ENCODE measurements around the gene NPL.

Gene NPL

DNA sequence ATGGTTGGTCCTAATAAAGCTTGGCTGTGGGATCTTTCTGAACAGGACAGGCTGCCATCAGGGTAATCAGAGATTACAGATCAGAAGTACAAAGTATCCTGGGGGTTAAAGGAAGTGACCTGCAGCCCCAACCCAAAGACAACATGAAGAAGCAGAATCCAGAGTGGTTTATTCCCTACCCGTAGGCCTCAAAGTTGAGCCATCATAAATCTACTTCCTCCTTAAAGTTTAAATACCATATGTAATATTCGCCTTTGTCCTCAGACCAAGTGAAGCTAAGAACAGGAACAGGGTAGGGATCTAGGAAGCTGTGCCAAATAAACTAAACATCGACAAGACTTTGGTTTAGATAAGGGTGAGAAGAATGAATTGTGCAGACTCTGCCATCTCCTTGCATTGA lies 33.6 kb downstream of the NPL start:
- no peak for DNase-seq

DNA sequence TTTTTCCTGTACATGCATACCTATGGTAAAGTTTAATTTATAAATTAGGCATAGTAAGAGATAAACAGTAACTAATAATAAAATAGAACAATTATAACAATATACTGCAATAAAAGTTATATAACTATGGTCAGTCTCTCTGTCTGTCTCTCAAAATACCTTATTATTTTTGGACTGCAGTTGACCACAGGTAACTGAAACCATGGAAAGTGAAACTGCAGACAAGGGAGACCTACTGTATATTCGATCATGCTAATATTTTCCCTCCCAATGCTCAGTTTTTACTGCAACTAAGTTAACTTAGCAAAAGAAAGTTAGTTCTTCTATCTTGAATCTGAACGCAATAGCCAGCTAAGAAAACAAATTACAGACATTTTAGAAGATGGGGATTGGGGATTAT lies 37.3 kb downstream of the NPL start:
- no peak for DNase-seq

DNA sequence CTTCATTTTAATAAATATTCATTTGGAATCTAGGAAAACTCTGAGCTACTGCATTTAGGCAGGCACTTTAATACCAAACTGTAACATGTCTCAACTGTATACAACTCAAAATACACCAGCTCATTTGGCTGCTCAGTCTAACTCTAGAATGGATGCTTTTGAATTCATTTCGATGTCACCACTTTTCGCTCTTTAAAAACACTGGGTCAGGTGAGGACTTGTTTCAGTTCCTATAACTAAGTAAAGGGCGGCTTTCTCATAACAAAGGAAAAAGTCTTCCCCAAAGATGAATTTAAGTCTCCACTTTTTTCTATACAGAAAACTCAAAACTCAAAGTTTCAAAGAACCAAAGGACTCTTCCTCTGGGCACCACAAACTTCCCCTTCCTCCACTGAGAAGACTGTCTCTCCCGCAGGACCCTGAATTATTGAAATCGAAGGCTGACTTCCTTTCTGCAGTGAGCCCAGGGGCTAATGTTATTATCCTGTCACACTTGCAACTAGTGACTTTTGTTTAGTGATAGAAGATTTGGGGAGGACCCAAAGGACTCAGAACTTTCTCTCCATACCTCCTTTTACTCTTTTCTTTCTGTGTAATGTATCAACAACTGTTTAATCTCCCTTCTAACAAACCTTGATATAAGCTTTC lies 39.8 kb downstream of the NPL start:
- no peak for DNase-seq

GRCh38 chr1:182833271-182833670 lies 43.7 kb downstream of the NPL start:
- no peak for DNase-seq

DNA sequence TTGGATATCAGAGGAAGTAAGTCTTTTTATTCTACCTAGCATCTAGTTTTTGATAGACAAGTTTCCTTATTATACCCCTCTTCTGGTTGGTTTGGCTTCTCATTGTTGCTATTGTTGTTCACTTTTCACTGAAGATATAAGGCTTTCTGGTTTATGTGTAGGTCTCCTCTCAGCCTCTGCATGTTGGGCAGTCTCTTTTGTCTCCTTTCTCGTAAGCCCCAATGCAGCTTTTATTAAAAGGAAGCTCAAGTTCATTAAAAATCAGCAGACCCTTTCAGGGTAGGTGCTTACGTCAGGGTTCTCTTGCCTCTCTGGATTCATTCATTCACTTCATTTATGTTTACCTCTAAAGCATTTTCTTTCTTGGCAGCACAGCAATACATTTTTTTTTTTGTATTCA lies 44.8 kb downstream of the NPL start:
- DNase-seq = no peak

DNA sequence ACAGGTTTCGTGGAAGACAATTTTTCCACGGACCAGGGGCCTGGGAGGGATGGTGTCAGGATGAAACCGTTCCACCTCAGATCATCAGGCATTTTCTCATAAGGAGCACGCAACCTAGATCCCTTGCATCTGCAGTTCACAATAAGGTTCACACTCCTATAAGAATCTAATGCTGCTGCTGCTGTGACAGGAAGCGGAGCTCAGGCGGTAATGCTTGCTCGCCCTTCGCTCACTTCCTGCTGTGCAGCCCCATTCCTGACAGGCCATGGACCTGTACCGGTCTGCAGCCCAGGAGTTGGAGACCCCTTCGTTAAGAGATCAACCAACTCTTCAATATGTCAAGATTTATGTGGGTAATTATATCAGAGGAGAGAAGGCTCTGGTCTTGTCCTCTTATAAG lies 46.2 kb downstream of the NPL start:
- DNase-seq = no peak

DNA sequence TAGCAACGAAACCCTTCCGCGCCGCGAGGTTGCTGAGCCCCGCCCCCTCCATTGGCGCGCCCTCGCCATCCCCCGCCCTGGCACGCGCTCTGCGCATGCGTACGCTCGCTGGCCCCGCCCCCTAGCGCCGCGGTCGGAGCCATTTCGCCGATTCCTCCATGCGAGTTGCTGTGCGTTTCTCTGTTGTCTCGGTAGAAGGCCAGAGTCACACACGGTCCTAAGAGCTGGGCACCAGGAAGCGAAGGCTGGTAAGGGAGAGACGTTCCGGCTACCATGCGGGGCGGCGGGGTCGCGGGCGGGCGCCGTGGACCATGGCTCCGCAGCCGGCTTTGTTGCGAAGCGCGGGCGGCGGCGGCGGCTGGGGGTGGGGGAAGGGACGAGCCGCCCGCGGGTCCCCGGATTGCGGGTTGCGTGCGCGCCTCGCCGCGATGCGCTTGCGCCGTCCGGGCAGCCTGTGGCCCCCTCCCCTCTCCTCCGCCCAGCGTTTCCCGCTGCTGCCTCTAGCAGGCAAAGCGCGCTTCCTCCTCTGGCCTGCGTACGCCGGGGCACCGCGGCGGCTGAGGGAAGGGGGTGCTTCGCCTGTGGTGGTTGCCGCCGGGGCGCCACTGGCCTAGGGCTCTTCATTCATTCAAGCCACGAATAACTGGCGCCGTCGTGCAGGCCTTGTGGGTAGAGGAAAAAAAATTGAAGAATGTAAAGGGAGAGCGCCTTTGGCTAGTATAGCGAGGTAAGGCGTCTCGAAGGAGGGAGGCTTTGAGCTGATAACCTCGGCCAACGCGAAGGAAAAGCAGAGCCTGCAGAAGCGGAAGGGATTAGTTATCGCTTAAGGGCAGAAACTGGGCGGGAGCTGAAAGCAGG lies 49.9 kb downstream of the NPL start, which contains the start of gene DHX9:
DHX9 (plus strand) TSS at position 139 of the 858 bp plus-strand sequence. CDS start 3,220 bp downstream, outside the sequence.
- DNase-seq = peak; percentile 95

- peak; percentile 24 for DNase-seq
Observed at GRCh38 chr1:182841368-182841988, 51.9 kb downstream of the NPL start.

DNA sequence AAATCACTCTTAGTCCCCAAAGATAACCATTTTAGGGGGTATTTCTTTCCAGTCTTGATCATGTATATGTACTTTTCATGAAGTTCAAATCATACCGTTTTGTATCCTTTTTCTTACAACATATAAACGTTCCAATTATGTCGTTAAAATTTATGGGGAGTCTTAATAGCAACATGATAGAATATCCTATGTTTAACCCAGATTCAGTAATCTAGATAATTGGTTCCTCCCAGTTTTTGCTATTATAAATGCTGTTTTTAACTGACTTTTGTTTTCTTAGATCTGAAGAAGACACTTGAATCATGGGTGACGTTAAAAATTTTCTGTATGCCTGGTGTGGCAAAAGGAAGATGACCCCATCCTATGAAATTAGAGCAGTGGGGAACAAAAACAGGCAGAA lies 52.7 kb downstream of the NPL start:
- DNase-seq = no peak

DNA sequence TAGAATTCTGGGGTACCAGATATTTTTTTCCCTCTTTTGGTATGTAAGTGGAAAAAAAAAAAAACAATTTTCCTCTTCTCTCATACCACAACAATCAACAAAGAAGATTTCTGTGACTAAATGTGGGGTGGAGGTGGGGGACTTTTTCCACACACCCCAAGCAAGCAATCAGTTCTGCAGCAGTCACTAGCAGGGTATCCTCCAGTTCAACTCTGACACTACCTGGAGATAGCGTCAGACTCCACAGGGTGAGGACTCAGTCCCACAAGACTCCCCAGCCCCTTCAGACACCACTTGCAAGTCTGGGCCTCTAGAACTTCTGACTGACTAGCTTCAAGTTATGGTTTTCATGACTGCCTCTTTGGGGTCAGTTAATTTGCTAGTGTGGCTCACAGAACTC lies 55.8 kb downstream of the NPL start:
- no peak for DNase-seq

GRCh38 chr1:182845894-182846293 lies 56.3 kb downstream of the NPL start:
- DNase-seq = no peak

- no peak for DNase-seq
Observed at GRCh38 chr1:182847105-182847504, 57.5 kb downstream of the NPL start.

- DNase-seq = no peak
Observed at GRCh38 chr1:182848736-182849135, 59.2 kb downstream of the NPL start.

GRCh38 chr1:182850319-182850718 lies 60.7 kb downstream of the NPL start:
- DNase-seq = no peak

DNA sequence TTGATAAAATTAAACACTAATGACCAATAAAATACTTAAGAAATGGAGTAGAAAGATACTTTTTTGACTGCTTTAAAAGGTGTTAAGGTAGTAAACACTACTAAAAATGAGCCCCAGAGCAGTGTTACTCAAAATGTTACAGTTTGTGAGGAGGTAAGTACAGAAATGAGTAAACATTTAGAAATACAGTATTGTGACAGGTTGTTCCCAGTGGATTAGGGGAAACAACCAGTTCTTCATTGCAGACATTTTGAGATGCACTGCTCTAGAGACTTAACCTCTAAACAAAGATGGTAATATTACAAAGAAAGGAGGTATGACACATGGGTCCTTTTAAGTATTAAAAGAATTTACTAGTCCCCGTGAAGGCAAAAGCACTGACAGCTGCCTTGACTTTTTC lies 62.3 kb downstream of the NPL start:
- DNase-seq = no peak

GRCh38 chr1:182855911-182856310 lies 66.3 kb downstream of the NPL start:
- DNase-seq = no peak

DNA sequence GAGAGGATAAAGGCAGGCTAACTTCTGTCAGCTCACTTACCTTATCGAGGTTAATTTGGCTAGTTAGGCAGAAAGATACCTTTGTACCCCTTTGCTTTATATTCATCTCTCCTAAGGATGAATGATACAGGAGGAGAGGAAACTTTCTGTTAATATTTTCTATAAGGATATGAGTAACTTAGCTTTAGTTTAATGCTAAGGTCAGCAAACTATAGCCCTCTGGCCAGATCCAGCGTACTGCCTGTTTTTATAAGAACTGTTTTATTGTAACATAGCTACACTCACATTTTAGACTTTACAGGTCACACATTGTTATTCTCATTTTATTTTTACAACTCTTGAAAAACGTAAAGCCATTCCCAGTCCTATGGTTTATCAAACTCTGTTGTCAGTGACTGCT lies 67.6 kb downstream of the NPL start:
- DNase-seq = no peak

- no peak for DNase-seq
Observed at GRCh38 chr1:182860658-182861057, 71.1 kb downstream of the NPL start.

- DNase-seq = no peak
Observed at GRCh38 chr1:182861994-182862393, 72.4 kb downstream of the NPL start.

- no peak for DNase-seq
Observed at GRCh38 chr1:182862827-182863226, 73.3 kb downstream of the NPL start.

GRCh38 chr1:182863940-182864339 lies 74.4 kb downstream of the NPL start:
- DNase-seq = no peak

GRCh38 chr1:182867861-182868260 lies 78.3 kb downstream of the NPL start:
- no peak for DNase-seq

GRCh38 chr1:182869241-182869666 lies 79.7 kb downstream of the NPL start:
- no peak for DNase-seq

DNA sequence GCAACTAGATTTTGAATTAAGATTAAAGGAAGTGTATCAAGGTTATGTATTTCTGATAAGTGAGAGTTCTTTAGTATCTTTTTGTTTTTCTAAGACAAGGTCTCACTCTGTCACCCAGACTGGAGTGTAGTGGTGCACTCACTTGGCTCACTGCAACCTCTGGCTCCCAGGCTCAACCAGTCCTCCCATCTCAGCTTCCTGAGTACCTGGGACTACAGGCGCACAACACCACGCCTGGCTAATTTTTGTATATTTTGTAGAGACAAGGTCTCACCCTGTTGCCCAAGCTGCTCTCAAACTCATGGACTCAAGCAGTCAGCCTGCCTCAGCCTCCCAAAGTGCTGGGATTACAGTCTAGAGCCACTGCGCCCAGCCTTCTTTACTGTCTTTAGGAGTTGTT lies 83.3 kb downstream of the NPL start:
- no peak for DNase-seq
